ENCODE results near the gene VDR. TPM values are rescaled to one million over a fixed set of nuclear protein-coding genes. Genes with fewer than 3 reads are reported as not detected.

The VDR gene
- polyA plus RNA-seq, 1 donor (not counting 4 experiments of a cell fraction or from before 2014, with no cell fraction given), result 43.3 TPM

DNA sequence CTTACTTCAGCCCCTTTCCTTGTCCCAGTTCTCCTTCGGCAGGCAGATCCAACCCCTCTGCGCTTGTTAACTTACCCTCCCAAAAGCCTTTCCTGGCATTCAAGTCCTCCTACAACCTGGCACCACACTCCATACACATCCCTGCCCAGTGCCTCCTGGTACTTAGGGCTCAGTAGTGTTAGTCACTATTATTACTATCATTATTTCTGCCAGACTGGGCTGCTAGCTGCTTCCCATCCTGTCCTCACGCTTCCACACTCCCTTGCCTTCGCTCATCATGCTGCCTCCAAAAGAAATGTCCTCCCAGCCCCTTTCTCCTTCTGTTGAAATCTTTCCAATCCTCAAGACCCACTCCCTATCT lies 83.5 kb downstream of the VDR start:
- no peaks in the 10 kb centered on the region for H4K20me1 ChIP-seq (ENCODE audit: control insufficient read depth, extremely low read depth, insufficient read depth, low read length)
- TF ChIP-seq EZH2 (IDR thresholded peaks at IDR 0.05; ENCODE audit: low read length), result no peak
- TF ChIP-seq, protein P1, sequence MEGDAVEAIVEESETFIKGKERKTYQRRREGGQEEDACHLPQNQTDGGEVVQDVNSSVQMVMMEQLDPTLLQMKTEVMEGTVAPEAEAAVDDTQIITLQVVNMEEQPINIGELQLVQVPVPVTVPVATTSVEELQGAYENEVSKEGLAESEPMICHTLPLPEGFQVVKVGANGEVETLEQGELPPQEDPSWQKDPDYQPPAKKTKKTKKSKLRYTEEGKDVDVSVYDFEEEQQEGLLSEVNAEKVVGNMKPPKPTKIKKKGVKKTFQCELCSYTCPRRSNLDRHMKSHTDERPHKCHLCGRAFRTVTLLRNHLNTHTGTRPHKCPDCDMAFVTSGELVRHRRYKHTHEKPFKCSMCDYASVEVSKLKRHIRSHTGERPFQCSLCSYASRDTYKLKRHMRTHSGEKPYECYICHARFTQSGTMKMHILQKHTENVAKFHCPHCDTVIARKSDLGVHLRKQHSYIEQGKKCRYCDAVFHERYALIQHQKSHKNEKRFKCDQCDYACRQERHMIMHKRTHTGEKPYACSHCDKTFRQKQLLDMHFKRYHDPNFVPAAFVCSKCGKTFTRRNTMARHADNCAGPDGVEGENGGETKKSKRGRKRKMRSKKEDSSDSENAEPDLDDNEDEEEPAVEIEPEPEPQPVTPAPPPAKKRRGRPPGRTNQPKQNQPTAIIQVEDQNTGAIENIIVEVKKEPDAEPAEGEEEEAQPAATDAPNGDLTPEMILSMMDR (optimal IDR thresholded peaks at IDR 0.05 in 1 of 3, IDR thresholded peaks at IDR 0.05 in 1 of 3, conservative IDR thresholded peaks at IDR 0.05 in 1 of 3; ENCODE audit: extremely low read depth in 1 of 3, insufficient read depth in 2 of 3, low read length in 3 of 3), result no peak
- H3K4me3 ChIP-seq (ENCODE audit: control insufficient read depth in 2 of 3, extremely low read depth in 1 of 3, insufficient read depth in 2 of 3, low read depth in 1 of 3, low read length in 3 of 3), result peak overlapping the region in 1 of 3 experiments; percentile 94
- peaks cover 59% of the 10 kb centered on the region for H3K4me1 ChIP-seq (ENCODE audit: control insufficient read depth, extremely low read depth, insufficient read depth, low read length)
- peaks cover 1 to 9% of the 10 kb centered on the region in 2 experiments for H3K36me3 ChIP-seq (ENCODE audit: control insufficient read depth in 2 of 2, extremely low read depth in 1 of 2, insufficient read depth in 2 of 2, low read length in 2 of 2)
- H3K9me3 ChIP-seq (ENCODE audit: control insufficient read depth, low read depth, low read length), result no peaks in the 10 kb centered on the region
- H3K9ac ChIP-seq (ENCODE audit: control insufficient read depth, extremely low read depth, insufficient read depth, low read length), result peak overlapping the region; percentile 91
- FAIRE-seq (no peak), DNase-seq (ENCODE audit: low read depth, low spot score) (no peak)
- H3K79me2 ChIP-seq (ENCODE audit: control insufficient read depth, insufficient read depth, low read length), result peaks cover 42% of the 10 kb centered on the region
- no peaks in the 10 kb centered on the region for H3K27me3 ChIP-seq (ENCODE audit: control insufficient read depth, extremely low read depth, insufficient read depth, low read length)
- H3K9me1 ChIP-seq (ENCODE audit: control insufficient read depth, extremely low read depth, insufficient read depth, low read length), result peaks cover 8% of the 10 kb centered on the region
- H3K27ac ChIP-seq (ENCODE audit: control insufficient read depth, insufficient read depth, low read length), result peak overlapping the region; percentile 92
- peak overlapping the region; percentile 62 for H2AFZ ChIP-seq (ENCODE audit: control insufficient read depth, low read length)
- H3K4me2 ChIP-seq (ENCODE audit: control insufficient read depth, extremely low read depth, insufficient read depth, low read depth, low read length), result peak overlapping the region; percentile 97
- dilution Hi-C loops (cut with MboI; ENCODE audit: extremely low pct_ligation_motif_present, low sequenced_read_pairs), result no loop called here

DNA sequence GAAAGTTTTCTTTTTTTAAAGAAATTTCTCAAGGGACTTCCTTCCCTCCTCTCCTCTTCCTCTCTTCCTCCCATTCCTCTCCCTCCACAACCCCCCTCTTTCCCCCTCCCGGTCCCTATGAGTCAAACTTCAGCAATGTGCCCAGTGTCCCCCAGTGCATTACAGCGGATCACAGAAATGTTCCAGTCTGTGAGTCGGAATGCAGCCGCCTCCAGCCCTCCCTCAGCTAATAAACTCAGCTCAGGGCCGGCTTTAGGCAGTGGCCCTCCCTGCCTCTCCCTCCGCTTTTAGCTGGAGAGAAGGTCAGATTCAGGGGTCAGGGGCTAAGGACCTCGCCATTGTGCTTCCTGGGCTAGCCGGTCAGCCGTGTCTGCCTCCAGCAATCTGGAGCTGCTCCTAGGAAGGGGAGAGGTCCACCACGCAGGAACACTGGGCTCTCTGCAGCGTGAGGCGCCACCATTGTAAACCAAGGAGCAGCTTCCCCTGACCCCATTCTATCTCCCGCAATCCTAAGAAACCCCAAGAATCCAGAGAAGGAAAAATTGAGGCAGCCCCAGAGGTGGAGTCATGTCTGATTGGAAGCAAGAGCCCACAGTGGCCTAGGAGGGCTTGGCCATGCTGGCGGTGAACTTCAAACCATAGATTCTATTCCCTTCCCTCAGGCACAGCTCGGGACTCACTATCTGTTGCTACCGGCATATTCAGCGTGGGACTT lies 84.0 kb downstream of the VDR start:
- peak; percentile 49 for FAIRE-seq

More for the DNA sequence above, 84.0 kb downstream of the VDR start:
- Histone ChIP-seq H3K4me1 (ENCODE audit: control insufficient read depth, extremely low read depth, insufficient read depth, low read length) (peaks cover 54% of the 10 kb centered on the region), H3K79me2 (ENCODE audit: control insufficient read depth, insufficient read depth, low read length) (peaks cover 48% of the 10 kb centered on the region), H4K20me1 (ENCODE audit: control insufficient read depth, extremely low read depth, insufficient read depth, low read length) (no peaks in the 10 kb centered on the region), H3K9me3 (ENCODE audit: control insufficient read depth, low read depth, low read length) (no peaks in the 10 kb centered on the region), H3K36me3 (ENCODE audit: control insufficient read depth in 2 of 2, extremely low read depth in 1 of 2, insufficient read depth in 2 of 2, low read length in 2 of 2) (peaks cover 1 to 9% of the 10 kb centered on the region in 2 experiments), H3K4me2 (ENCODE audit: control insufficient read depth, extremely low read depth, insufficient read depth, low read depth, low read length) (peak overlapping the region; percentile 97), H3K9ac (ENCODE audit: control insufficient read depth, extremely low read depth, insufficient read depth, low read length) (peak overlapping the region; percentile 91), H3K4me3 (ENCODE audit: control insufficient read depth in 2 of 3, extremely low read depth in 1 of 3, insufficient read depth in 2 of 3, low read depth in 1 of 3, low read length in 3 of 3) (peak overlapping the region; percentile 69 to 94 (median 83)), H3K27me3 (ENCODE audit: control insufficient read depth, extremely low read depth, insufficient read depth, low read length) (no peaks in the 10 kb centered on the region), H3K27ac (ENCODE audit: control insufficient read depth, insufficient read depth, low read length) (peak overlapping the region; percentile 92), H2AFZ (ENCODE audit: control insufficient read depth, low read length) (peak overlapping the region; percentile 62), H3K9me1 (ENCODE audit: control insufficient read depth, extremely low read depth, insufficient read depth, low read length) (peaks cover 8% of the 10 kb centered on the region)
- dilution Hi-C loops (cut with MboI; ENCODE audit: extremely low pct_ligation_motif_present, low sequenced_read_pairs), result no loop called here
- TF ChIP-seq, protein P1 (optimal IDR thresholded peaks at IDR 0.05 in 1 of 3, IDR thresholded peaks at IDR 0.05 in 1 of 3, conservative IDR thresholded peaks at IDR 0.05 in 1 of 3; ENCODE audit: extremely low read depth in 1 of 3, insufficient read depth in 2 of 3, low read length in 3 of 3), result no peak
- no peak for TF ChIP-seq EZH2 (IDR thresholded peaks at IDR 0.05; ENCODE audit: low read length)
- peak; percentile 74 for DNase-seq (ENCODE audit: low read depth, low spot score)
